ENCODE data around the gene DAZAP1. TPM values are rescaled to one million over a fixed set of nuclear protein-coding genes. Genes with fewer than 3 reads are reported as not detected.
A peak's percentile ranks its signal among the peaks of the same experiment; 100 is the strongest.

Gene DAZAP1
- total RNA-seq, 5 donors from 2014 or later (not counting 1 experiment from before 2014, with no cell fraction given) = 153 to 170 (median 161) TPM

GRCh38 chr19:1369214-1369805 lies 38.1 kb upstream of the DAZAP1 start:
- H3K4me1 Mint-ChIP-seq = peaks cover 3 to 7% (median 6%) of the 10 kb centered on the region in 3 donors
- no peak overlapping the region for H3K4me3 Mint-ChIP-seq
- DNase-seq = no peak
- peaks cover 22 to 27% of the 10 kb centered on the region in 2 donors for H3K36me3 ChIP-seq (ENCODE audit: control insufficient read depth in 2 of 2, extremely low read depth in 1 of 2, insufficient read depth in 1 of 2, low read length in 1 of 2)
- ChIA-PET POLR2A (no interaction called here), CTCF (no interaction called here)
- H3K4me1 ChIP-seq (ENCODE audit: control insufficient read depth in 1 of 2, extremely low read depth in 1 of 2, insufficient read depth in 2 of 2, low read length in 2 of 2) = peaks cover 0 to 2% of the 10 kb centered on the region in 2 experiments
- H3K27ac ChIP-seq (ENCODE audit: low read length) = no peak overlapping the region
- H3K27ac Mint-ChIP-seq = no peak overlapping the region
- no peaks in the 10 kb centered on the region for H3K9me3 ChIP-seq
- H3K36me3 Mint-ChIP-seq = peaks cover 16% of the 10 kb centered on the region
- WGBS (ENCODE audit: insufficient coverage) = 95% methylated on average over 6 of the region's 18 CpGs
- no peaks in the 10 kb centered on the region for H3K27me3 ChIP-seq (replicated peaks in 1 of 2; ENCODE audit: control insufficient read depth in 2 of 2, extremely low read depth in 1 of 2, insufficient read depth in 2 of 2, low read length in 1 of 2)
- no peak for ATAC-seq (replicated peaks in 1 of 4)
- no peaks in the 10 kb centered on the region for H3K9me3 Mint-ChIP-seq
- H3K27me3 Mint-ChIP-seq = no peaks in the 10 kb centered on the region
- H3K4me3 ChIP-seq (ENCODE audit: control insufficient read depth in 1 of 2, extremely low read depth in 1 of 2, low read length in 1 of 2) = no peak overlapping the region

- no peaks in the 10 kb centered on the region for H3K27me3 Mint-ChIP-seq
- H3K4me1 Mint-ChIP-seq = no peaks in the 10 kb centered on the region
- Histone ChIP-seq H3K9me3 (no peaks in the 10 kb centered on the region), H3K4me3 (ENCODE audit: control insufficient read depth in 1 of 2, extremely low read depth in 1 of 2, low read length in 1 of 2) (no peak overlapping the region), H3K4me1 (ENCODE audit: control insufficient read depth in 1 of 2, extremely low read depth in 1 of 2, insufficient read depth in 2 of 2, low read length in 2 of 2) (no peaks in the 10 kb centered on the region), H3K36me3 (ENCODE audit: control insufficient read depth in 2 of 2, extremely low read depth in 1 of 2, insufficient read depth in 1 of 2, low read length in 1 of 2) (peaks cover 23 to 29% of the 10 kb centered on the region in 2 donors), H3K27ac (ENCODE audit: low read length) (no peak overlapping the region), H3K27me3 (replicated peaks in 1 of 2; ENCODE audit: control insufficient read depth in 2 of 2, extremely low read depth in 1 of 2, insufficient read depth in 2 of 2, low read length in 1 of 2) (no peaks in the 10 kb centered on the region)
- no peak overlapping the region for H3K27ac Mint-ChIP-seq
- POLR2A ChIA-PET = no interaction called here
- peaks cover 14% of the 10 kb centered on the region for H3K36me3 Mint-ChIP-seq
- CTCF ChIA-PET = interaction anchor here (0.5 to 0.6 kb wide), 2 partner anchors 15 to 143 kb away, joined by 3 to 8 read pairs; no protein-coding TSS in a partner anchor
- WGBS (ENCODE audit: insufficient coverage) = 95% methylated on average over 52 of the region's 52 CpGs
- no peak overlapping the region for H3K4me3 Mint-ChIP-seq
- ATAC-seq (replicated peaks in 1 of 4) = peak in 1 of 4 experiments; percentile 13
- no peak for DNase-seq
- H3K9me3 Mint-ChIP-seq = no peaks in the 10 kb centered on the region
These were observed 36.6 kb upstream of the DAZAP1 start for GRCh38 chr19:1370579-1371361.

GRCh38 chr19:1373042-1373533 lies 34.3 kb upstream of the DAZAP1 start:
- Mint-ChIP-seq H3K36me3 (peaks cover 15% of the 10 kb centered on the region), H3K4me3 (no peak overlapping the region), H3K9me3 (no peaks in the 10 kb centered on the region), H3K4me1 (no peaks in the 10 kb centered on the region), H3K27me3 (no peaks in the 10 kb centered on the region), H3K27ac (no peak overlapping the region)
- ChIA-PET POLR2A (interaction anchor here in 1 of 2 donors (0.6 to 0.7 kb wide), 3 partner anchors 9 to 610 kb away, joined by 3 to 4 read pairs (median 3); no protein-coding TSS in a partner anchor), CTCF (no interaction called here)
- no peak overlapping the region for H3K27ac ChIP-seq (ENCODE audit: low read length)
- WGBS (ENCODE audit: insufficient coverage) = 94% methylated on average over 12 of the region's 20 CpGs
- H3K36me3 ChIP-seq (ENCODE audit: control insufficient read depth in 2 of 2, extremely low read depth in 1 of 2, insufficient read depth in 1 of 2, low read length in 1 of 2) = peaks cover 23 to 35% of the 10 kb centered on the region in 2 donors
- no peaks in the 10 kb centered on the region for H3K27me3 ChIP-seq (replicated peaks in 1 of 2; ENCODE audit: control insufficient read depth in 2 of 2, extremely low read depth in 1 of 2, insufficient read depth in 2 of 2, low read length in 1 of 2)
- DNase-seq (no peak), ATAC-seq (replicated peaks in 1 of 4) (no peak)
- no peaks in the 10 kb centered on the region for H3K9me3 ChIP-seq
- no peaks in the 10 kb centered on the region for H3K4me1 ChIP-seq (ENCODE audit: control insufficient read depth in 1 of 2, extremely low read depth in 1 of 2, insufficient read depth in 2 of 2, low read length in 2 of 2)
- no peak overlapping the region for H3K4me3 ChIP-seq (ENCODE audit: control insufficient read depth in 1 of 2, extremely low read depth in 1 of 2, low read length in 1 of 2)

GRCh38 chr19:1373534-1374249 lies 33.7 kb upstream of the DAZAP1 start:
- H3K27me3 ChIP-seq (replicated peaks in 1 of 2; ENCODE audit: control insufficient read depth in 2 of 2, extremely low read depth in 1 of 2, insufficient read depth in 2 of 2, low read length in 1 of 2) = no peaks in the 10 kb centered on the region
- WGBS (ENCODE audit: insufficient coverage) = 98% methylated on average over 18 of the region's 22 CpGs
- Mint-ChIP-seq H3K36me3 (peaks cover 15% of the 10 kb centered on the region), H3K27me3 (no peaks in the 10 kb centered on the region), H3K4me1 (no peaks in the 10 kb centered on the region), H3K27ac (no peak overlapping the region), H3K9me3 (no peaks in the 10 kb centered on the region), H3K4me3 (no peak overlapping the region)
- ATAC-seq (replicated peaks in 1 of 4) (no peak), DNase-seq (no peak)
- H3K4me1 ChIP-seq (ENCODE audit: control insufficient read depth in 1 of 2, extremely low read depth in 1 of 2, insufficient read depth in 2 of 2, low read length in 2 of 2) = no peaks in the 10 kb centered on the region
- CTCF ChIA-PET = no interaction called here
- no peaks in the 10 kb centered on the region for H3K9me3 ChIP-seq
- POLR2A ChIA-PET = interaction anchor here in 1 of 2 donors (0.6 to 0.7 kb wide), 2 partner anchors 9 to 27 kb away, joined by 3 to 4 read pairs; no protein-coding TSS in a partner anchor
- no peak overlapping the region for H3K4me3 ChIP-seq (ENCODE audit: control insufficient read depth in 1 of 2, extremely low read depth in 1 of 2, low read length in 1 of 2)
- H3K27ac ChIP-seq (ENCODE audit: low read length) = no peak overlapping the region
- peaks cover 23 to 35% of the 10 kb centered on the region in 2 donors for H3K36me3 ChIP-seq (ENCODE audit: control insufficient read depth in 2 of 2, extremely low read depth in 1 of 2, insufficient read depth in 1 of 2, low read length in 1 of 2)

GRCh38 chr19:1374250-1374577 lies 33.2 kb upstream of the DAZAP1 start:
- Histone ChIP-seq H3K4me3 (ENCODE audit: control insufficient read depth in 1 of 2, extremely low read depth in 1 of 2, low read length in 1 of 2) (no peak overlapping the region), H3K27me3 (replicated peaks in 1 of 2; ENCODE audit: control insufficient read depth in 2 of 2, extremely low read depth in 1 of 2, insufficient read depth in 2 of 2, low read length in 1 of 2) (no peaks in the 10 kb centered on the region), H3K36me3 (ENCODE audit: control insufficient read depth in 2 of 2, extremely low read depth in 1 of 2, insufficient read depth in 1 of 2, low read length in 1 of 2) (peaks cover 23 to 34% of the 10 kb centered on the region in 2 donors), H3K9me3 (no peaks in the 10 kb centered on the region), H3K4me1 (ENCODE audit: control insufficient read depth in 1 of 2, extremely low read depth in 1 of 2, insufficient read depth in 2 of 2, low read length in 2 of 2) (no peaks in the 10 kb centered on the region), H3K27ac (ENCODE audit: low read length) (no peak overlapping the region)
- Mint-ChIP-seq H3K27me3 (no peaks in the 10 kb centered on the region), H3K4me1 (no peaks in the 10 kb centered on the region), H3K27ac (no peak overlapping the region), H3K9me3 (no peaks in the 10 kb centered on the region), H3K36me3 (peaks cover 15% of the 10 kb centered on the region), H3K4me3 (no peak overlapping the region)
- no peak for ATAC-seq (replicated peaks in 1 of 4)
- no peak for DNase-seq
- ChIA-PET POLR2A (no interaction called here), CTCF (no interaction called here)
- 98% methylated on average over 9 of the region's 12 CpGs for WGBS (ENCODE audit: insufficient coverage)

- Histone ChIP-seq H3K4me1 (ENCODE audit: control insufficient read depth in 1 of 2, extremely low read depth in 1 of 2, insufficient read depth in 2 of 2, low read length in 2 of 2) (no peaks in the 10 kb centered on the region), H3K9me3 (no peaks in the 10 kb centered on the region), H3K4me3 (ENCODE audit: control insufficient read depth in 1 of 2, extremely low read depth in 1 of 2, low read length in 1 of 2) (no peak overlapping the region), H3K27me3 (replicated peaks in 1 of 2; ENCODE audit: control insufficient read depth in 2 of 2, extremely low read depth in 1 of 2, insufficient read depth in 2 of 2, low read length in 1 of 2) (no peaks in the 10 kb centered on the region), H3K27ac (ENCODE audit: low read length) (no peak overlapping the region), H3K36me3 (ENCODE audit: control insufficient read depth in 2 of 2, extremely low read depth in 1 of 2, insufficient read depth in 1 of 2, low read length in 1 of 2) (peaks cover 18 to 22% of the 10 kb centered on the region in 2 donors)
- Mint-ChIP-seq H3K27me3 (no peaks in the 10 kb centered on the region), H3K27ac (no peak overlapping the region), H3K36me3 (peaks cover 12% of the 10 kb centered on the region), H3K9me3 (no peaks in the 10 kb centered on the region), H3K4me3 (no peak overlapping the region), H3K4me1 (no peaks in the 10 kb centered on the region)
- POLR2A ChIA-PET = no interaction called here
- DNase-seq (no peak), ATAC-seq (replicated peaks in 1 of 4) (no peak)
- 97% methylated on average over 15 of the region's 17 CpGs for WGBS (ENCODE audit: insufficient coverage)
- CTCF ChIA-PET = no interaction called here
These were observed 31.0 kb upstream of the DAZAP1 start for GRCh38 chr19:1376415-1376805.

Measured in T-cell (primary cell).